ENCODE results near the gene SH2B3.

DNA sequence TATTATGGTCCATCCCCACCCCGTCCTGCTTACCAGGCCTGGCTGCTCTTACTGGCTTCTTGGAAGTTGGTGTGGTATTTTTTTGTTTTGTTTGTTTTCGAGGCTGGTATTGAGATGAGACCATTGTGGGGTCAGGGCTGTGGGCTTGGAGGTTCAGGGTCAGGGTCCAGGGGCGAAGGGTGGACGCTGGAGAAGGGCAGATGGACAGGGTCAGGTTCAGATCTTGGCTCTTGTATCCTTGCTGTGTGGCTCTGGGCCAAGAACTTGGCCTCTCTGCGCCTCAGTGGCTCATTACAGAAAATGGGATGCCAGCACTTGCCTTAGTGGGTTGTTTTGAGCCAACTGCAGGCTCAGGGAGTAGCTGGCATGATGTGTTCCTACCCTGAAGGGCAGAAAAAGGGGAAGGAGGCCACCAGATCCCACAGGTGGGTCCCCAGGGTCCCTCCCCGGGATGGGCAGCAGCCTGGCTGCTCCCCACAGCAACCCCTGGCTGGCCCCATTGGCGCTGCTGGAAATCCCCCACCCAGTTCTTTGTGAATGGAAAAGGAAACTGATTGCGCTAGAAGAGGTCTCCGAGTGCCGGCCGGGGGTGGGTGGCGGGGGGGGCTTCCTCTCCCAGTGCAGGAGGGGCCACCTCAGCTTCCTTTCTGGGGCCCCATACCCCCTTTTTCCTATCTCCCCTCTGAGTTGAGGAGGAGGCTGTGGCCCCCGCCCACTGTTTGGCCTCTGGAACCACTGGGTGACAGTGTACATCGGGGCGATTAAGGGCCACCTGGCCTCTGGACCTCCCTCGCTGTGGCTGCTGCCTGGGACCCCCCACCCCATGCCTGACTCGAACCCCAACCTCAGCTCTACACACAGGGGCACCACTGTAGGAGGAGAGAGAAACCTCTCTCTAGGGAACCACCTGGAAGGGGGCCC is 25.0 kb downstream of the SH2B3 start:
- TF ChIP-seq, protein P1, sequence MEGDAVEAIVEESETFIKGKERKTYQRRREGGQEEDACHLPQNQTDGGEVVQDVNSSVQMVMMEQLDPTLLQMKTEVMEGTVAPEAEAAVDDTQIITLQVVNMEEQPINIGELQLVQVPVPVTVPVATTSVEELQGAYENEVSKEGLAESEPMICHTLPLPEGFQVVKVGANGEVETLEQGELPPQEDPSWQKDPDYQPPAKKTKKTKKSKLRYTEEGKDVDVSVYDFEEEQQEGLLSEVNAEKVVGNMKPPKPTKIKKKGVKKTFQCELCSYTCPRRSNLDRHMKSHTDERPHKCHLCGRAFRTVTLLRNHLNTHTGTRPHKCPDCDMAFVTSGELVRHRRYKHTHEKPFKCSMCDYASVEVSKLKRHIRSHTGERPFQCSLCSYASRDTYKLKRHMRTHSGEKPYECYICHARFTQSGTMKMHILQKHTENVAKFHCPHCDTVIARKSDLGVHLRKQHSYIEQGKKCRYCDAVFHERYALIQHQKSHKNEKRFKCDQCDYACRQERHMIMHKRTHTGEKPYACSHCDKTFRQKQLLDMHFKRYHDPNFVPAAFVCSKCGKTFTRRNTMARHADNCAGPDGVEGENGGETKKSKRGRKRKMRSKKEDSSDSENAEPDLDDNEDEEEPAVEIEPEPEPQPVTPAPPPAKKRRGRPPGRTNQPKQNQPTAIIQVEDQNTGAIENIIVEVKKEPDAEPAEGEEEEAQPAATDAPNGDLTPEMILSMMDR (conservative IDR thresholded peaks at IDR 0.05): no peak
- no peak for TF ChIP-seq ZFX (IDR thresholded peaks at IDR 0.05)
